Glomerular visceral epithelial cell (primary cell): Measurements from ENCODE around the gene CHRNB4.
A peak's percentile ranks its signal among the peaks of the same experiment; 100 is the strongest.
"Not testable (repeated sequence)": the region's sequence is repeated elsewhere in the genome, so short reads cannot be mapped to it uniquely, and the experiment has no call there.

ENCODE experiments used
- DNase-seq: peaks from one replicate; pipeline ENCODE4 v3.0.0-alpha.2; 2016; ENCODE audit errors: extremely low spot score

The CHRNB4 gene

GRCh38 chr15:78616506-78616905 lies 24.5 kb downstream of the CHRNB4 start:
- no peak for DNase-seq

GRCh38 chr15:78615151-78615589 lies 25.8 kb downstream of the CHRNB4 start:
- no peak for DNase-seq

GRCh38 chr15:78614021-78614420 lies 27.0 kb downstream of the CHRNB4 start:
- DNase-seq, result no peak

DNA sequence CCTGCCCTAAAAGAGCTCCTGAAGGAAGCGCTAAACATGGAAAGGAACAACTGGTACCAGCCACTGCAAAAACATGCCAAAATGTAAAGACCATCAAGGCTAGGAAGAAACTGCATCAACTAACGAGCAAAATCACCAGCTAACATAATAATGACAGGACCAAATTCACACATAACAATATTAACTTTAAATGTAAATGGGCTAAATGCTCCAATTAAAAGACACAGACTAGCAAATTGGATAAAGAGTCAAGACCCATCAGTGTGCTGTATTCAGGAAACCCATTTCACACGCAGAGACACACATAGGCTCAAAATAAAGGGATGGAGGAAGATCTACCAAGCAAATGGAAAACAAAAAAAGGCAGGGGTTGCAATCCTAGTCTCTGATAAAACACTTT lies 31.5 kb downstream of the CHRNB4 start:
- DNase-seq, result not testable (repeated sequence)

DNA sequence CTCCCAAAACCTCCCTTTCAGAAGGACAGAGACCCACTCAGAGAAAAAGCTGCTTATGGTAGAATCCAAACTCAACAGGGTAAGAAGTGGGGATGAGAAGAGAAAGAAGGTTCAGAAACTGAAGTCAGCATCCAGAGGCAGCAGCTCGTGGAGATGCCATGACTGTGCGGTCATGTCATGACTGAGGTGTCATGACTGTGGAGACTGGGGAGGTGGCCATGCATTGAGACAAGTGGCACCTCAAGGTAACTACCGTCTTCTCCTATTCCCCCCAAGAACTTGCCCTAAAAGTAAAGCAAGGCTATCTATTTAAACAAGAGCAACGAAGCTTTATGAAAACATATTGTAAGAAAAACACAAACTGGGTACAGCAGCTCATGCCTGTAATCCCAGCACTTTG lies 35.3 kb downstream of the CHRNB4 start:
- DNase-seq, result no peak

DNA sequence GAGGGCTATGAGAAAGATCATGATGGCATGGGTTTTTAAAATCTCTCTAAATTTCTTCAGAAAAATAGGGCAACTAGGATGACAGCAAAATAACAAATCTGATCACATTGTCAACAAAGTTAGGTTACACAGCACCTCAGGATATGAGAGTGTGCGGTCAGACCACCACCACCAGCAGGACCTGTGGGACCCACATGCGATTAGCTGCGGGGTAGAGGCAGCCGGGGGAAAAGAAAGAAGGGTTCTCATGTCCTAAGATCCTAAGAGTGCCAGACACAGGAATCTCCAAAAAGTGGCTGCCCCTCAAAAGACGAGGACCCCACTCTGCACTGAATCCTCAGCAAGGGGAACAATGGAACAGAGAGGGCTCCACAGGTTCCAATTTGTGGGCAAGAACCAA lies 35.8 kb downstream of the CHRNB4 start:
- no peak for DNase-seq

GRCh38 chr15:78604420-78604819 lies 36.6 kb downstream of the CHRNB4 start:
- no peak for DNase-seq

DNA sequence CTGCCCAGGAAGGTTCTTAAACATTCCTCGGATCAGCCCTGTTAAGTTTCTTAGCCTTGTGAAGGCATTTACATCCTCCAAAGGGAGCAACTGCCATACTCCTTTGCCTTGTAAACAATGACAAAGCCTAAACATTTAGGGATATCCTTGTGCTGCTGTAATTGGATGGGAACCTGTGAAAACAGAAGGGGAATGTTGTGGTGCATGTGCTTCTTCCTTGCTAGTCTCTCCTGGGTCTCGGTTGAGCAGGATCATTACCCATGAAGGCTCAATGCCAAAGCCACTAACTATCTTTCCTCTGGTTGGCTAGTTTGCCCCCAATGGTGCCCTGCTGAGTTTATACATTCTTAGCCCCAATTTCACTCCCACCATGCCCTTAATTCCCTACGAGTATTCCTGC lies 37.5 kb downstream of the CHRNB4 start:
- peak; percentile 6 for DNase-seq

- no peak for DNase-seq
These were observed 41.8 kb downstream of the CHRNB4 start for GRCh38 chr15:78599189-78599588.

DNA sequence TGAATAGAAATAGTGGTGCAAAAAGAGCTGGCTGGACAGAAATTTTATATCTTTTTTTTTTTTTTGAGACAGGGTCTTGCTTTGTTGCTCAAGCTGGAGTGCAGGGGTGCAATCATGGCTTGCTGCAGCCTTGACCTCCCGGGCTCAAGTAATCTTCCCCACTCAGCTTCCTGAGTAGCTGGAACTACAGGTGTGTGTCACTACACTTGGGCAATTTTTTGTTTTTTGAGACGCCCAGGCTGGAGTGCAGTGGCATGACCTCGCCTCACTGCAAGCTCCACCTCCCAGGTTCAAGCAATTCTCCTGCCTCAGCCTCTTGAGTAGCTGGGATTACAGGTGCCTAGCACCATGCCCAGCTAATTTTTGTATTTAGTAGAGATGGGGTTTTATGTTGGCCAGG lies 42.7 kb downstream of the CHRNB4 start:
- DNase-seq, result no peak

- DNase-seq, result no peak
These were observed 43.4 kb downstream of the CHRNB4 start for GRCh38 chr15:78597583-78597982.

GRCh38 chr15:78574944-78575343 lies 66.1 kb downstream of the CHRNB4 start:
- DNase-seq, result no peak
